OCI-LY3 (cell line): ENCODE data around the gene SH2D3A.

Experiments used
- H2AFZ ChIP-seq: fragments of 200-600, 300-600 bp; shearing (Covaris generic); 2 replicates; pipeline ENCODE4 v1.6.0; 2014; ENCODE audit warnings: antibody characterized with exemption, low read depth, low read length
- H3K27ac ChIP-seq: fragments of 200-600, 300-600 bp; sonication (generic); 2 replicates; pipeline ENCODE4 v1.5.1; 2014; ENCODE audit warnings: mild to moderate bottlenecking, low read length, moderate library complexity, mixed read lengths
- H3K27me3 ChIP-seq: fragments of 200-600, 300-600 bp; sonication (generic); 2 replicates; pipeline ENCODE4 v1.6.1; 2014; ENCODE audit warnings: low read depth, low read length, mixed read lengths
- H3K36me3 ChIP-seq: fragments of 200-600, 300-600 bp; sonication (generic); replicated peaks from 2 replicates; pipeline ENCODE3; 2014; ENCODE audit warnings: low read depth, low read length, mixed read lengths
- H3K4me1 ChIP-seq: fragments of 300-600, 200-600 bp; sonication (generic); 2 replicates; pipeline ENCODE4 v1.6.1; 2014; ENCODE audit warnings: low read length, mixed read lengths
- H3K4me2 ChIP-seq: fragments of 200-600, 300-600 bp; sonication (generic); 2 replicates; pipeline ENCODE4 v1.6.1; 2014; ENCODE audit warnings: low read length, mixed read lengths
- H3K4me3 ChIP-seq: fragments of 300-600, 200-600 bp; sonication (generic); 2 replicates; pipeline ENCODE4 v1.5.1; 2014; ENCODE audit warnings: antibody characterized with exemption, mild to moderate bottlenecking, low read length, moderate library complexity
- H3K79me2 ChIP-seq: fragments of 300-600, 200-600 bp; shearing (Covaris generic); 2 replicates; pipeline ENCODE4 v1.6.1; 2014; ENCODE audit warnings: mild to moderate bottlenecking, low read length, mixed read lengths
- H3K9ac ChIP-seq: fragments of 300-600, 200-600 bp; shearing (Covaris generic); 2 replicates; pipeline ENCODE4 v1.6.0; 2014; ENCODE audit warnings: mild to moderate bottlenecking, low read length, moderate library complexity
- H3K9me3 ChIP-seq: fragments of 200-600, 300-600 bp; shearing (Covaris generic); 2 replicates; pipeline ENCODE4 v1.6.1; 2014; ENCODE audit warnings: low read length, mixed read lengths; ENCODE audit not compliant: insufficient read depth
- H4K20me1 ChIP-seq: fragments of 200-600, 300-600 bp; sonication (generic); 2 replicates; pipeline ENCODE4 v1.6.1; 2016; ENCODE audit warnings: low read length, mixed read lengths; ENCODE audit not compliant: insufficient read depth
- EZH2phosphoT487 ChIP-seq: fragments of 200-600 bp; shearing (Covaris generic); IDR thresholded peaks from 2 replicates; pipeline ENCODE4 v1.6.1; 2018; ENCODE audit warnings: antibody characterized with exemption, mixed run types, low read depth
- TF ChIP-seq, protein P1 (sequence below): fragments of 200-600, 300-600 bp; sonication (generic); IDR thresholded peaks from 2 replicates; pipeline ENCODE4 v1.5.1; 2014; ENCODE audit warnings: antibody characterized with exemption, low read length, low read depth

Gene SH2D3A

GRCh38 chr19:6806488-6806887 is 39.3 kb upstream of the SH2D3A start:
- peaks cover 53% of the 10 kb centered on the region for H3K79me2 ChIP-seq
- no peak overlapping the region for H3K4me3 ChIP-seq
- H3K27me3 ChIP-seq, result no peaks in the 10 kb centered on the region
- TF ChIP-seq EZH2phosphoT487, result no peak
- TF ChIP-seq, protein P1, sequence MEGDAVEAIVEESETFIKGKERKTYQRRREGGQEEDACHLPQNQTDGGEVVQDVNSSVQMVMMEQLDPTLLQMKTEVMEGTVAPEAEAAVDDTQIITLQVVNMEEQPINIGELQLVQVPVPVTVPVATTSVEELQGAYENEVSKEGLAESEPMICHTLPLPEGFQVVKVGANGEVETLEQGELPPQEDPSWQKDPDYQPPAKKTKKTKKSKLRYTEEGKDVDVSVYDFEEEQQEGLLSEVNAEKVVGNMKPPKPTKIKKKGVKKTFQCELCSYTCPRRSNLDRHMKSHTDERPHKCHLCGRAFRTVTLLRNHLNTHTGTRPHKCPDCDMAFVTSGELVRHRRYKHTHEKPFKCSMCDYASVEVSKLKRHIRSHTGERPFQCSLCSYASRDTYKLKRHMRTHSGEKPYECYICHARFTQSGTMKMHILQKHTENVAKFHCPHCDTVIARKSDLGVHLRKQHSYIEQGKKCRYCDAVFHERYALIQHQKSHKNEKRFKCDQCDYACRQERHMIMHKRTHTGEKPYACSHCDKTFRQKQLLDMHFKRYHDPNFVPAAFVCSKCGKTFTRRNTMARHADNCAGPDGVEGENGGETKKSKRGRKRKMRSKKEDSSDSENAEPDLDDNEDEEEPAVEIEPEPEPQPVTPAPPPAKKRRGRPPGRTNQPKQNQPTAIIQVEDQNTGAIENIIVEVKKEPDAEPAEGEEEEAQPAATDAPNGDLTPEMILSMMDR, result no peak
- H2AFZ ChIP-seq, result no peak overlapping the region
- H3K4me1 ChIP-seq, result peaks cover 16% of the 10 kb centered on the region
- H3K27ac ChIP-seq, result no peak overlapping the region
- H3K9me3 ChIP-seq, result no peaks in the 10 kb centered on the region
- peaks cover 43% of the 10 kb centered on the region for H4K20me1 ChIP-seq
- H3K36me3 ChIP-seq, result peaks cover 17% of the 10 kb centered on the region
- no peak overlapping the region for H3K4me2 ChIP-seq
- no peak overlapping the region for H3K9ac ChIP-seq

DNA sequence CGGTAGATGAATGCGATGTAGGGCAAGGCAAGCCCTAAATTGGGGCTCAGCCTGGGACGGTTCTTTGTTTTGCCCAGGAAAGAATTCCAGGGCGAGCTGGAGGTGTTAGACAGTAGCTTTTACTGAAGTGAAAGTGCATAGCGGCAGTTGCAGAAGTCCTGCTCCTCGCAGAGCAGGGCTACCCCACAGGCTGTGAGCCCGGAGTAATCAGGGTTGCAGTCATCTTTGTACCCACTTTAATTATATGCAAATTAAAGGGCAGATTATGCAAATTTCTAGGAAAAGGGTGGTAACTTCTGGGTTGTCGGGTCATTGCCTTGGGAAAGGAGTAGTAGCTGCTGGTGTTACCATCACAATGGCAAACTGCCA is 35.8 kb upstream of the SH2D3A start:
- Histone ChIP-seq H3K27me3 (no peaks in the 10 kb centered on the region), H3K36me3 (peaks cover 9% of the 10 kb centered on the region), H2AFZ (no peak overlapping the region), H3K9me3 (no peaks in the 10 kb centered on the region), H3K9ac (peak overlapping the region; percentile 72), H3K4me2 (peak overlapping the region; percentile 83), H3K79me2 (peaks cover 66% of the 10 kb centered on the region), H3K4me3 (peak overlapping the region; percentile 66), H4K20me1 (peaks cover 18% of the 10 kb centered on the region), H3K27ac (peak overlapping the region; percentile 88), H3K4me1 (peaks cover 29% of the 10 kb centered on the region)
- TF ChIP-seq, protein P1, result no peak
- no peak for TF ChIP-seq EZH2phosphoT487

DNA sequence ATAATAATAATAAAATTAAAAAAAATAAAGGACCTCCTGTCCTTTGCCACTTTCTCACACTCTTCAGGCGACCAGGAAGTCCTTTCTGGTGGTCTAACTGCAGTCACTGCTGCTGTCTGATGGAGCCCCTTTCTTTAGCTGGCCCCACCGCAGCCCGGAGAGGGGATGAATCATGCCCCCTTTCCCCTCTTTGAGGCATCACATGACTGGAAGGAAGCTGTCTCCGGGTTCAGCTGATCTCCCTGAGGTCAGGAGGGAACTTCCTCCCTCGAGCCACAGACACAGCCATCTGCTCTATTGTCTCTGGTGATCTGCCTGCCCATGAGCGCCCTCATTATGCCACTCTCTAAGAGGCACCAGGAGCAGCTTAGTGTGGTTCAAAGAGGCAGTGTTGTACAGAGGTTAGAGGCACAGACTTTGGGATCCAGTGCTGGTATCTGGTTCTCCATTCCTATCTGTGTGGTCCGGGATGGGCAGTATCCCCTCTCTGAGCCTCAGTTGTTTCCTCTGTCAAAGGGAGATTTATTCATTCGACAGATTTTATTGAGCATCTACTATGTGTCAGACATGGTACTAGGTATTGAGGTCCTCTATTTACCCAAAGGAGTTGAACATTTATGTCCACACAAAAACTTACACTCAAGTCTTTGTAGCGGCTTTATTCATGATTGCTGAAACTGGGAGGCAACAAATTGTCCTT is 35.3 kb upstream of the SH2D3A start:
- Histone ChIP-seq H3K4me2 (peak overlapping the region; percentile 83), H3K9ac (peak overlapping the region; percentile 72), H3K36me3 (peaks cover 9% of the 10 kb centered on the region), H3K4me1 (peaks cover 29% of the 10 kb centered on the region), H3K9me3 (no peaks in the 10 kb centered on the region), H3K79me2 (peaks cover 67% of the 10 kb centered on the region), H4K20me1 (peaks cover 18% of the 10 kb centered on the region), H3K27ac (peak overlapping the region; percentile 88), H3K4me3 (peak overlapping the region; percentile 66), H3K27me3 (no peaks in the 10 kb centered on the region), H2AFZ (no peak overlapping the region)
- TF ChIP-seq, protein P1, result peak; percentile 52
- no peak for TF ChIP-seq EZH2phosphoT487

DNA sequence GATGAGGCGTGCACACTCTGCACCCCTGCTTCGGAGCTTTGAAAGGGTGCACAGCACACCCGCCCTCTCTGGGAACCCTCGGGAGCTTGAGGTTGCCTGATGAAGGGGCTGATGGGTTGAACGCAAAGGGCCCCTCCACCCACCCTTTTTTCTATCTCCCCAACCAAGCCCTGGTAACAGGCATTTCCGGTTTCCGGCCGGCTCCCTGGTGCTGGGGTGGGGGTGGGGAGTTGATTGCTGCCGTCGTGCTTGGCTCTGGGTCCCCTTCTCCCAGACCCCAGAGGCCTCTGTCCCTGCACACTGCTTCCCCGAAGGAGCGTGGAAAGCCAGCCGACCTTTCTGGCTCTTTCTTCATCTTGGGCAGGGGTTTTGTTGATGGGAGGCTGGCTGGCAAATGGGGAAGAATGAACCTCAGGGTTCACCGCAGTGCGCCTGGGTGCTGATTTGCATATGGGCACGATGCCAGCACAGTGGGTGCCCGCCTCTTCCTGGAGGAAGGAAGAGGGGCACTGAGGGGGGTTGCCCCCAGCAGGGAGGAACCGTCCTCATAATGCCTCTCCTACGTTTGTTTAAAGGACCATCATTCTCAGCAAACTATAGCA is 34.4 kb upstream of the SH2D3A start:
- H3K27me3 ChIP-seq, result no peaks in the 10 kb centered on the region
- H4K20me1 ChIP-seq, result peaks cover 21% of the 10 kb centered on the region
- peak overlapping the region; percentile 88 for H3K27ac ChIP-seq
- H3K36me3 ChIP-seq, result peaks cover 9% of the 10 kb centered on the region
- H3K4me1 ChIP-seq, result peaks cover 29% of the 10 kb centered on the region
- peak overlapping the region; percentile 86 for H3K4me2 ChIP-seq
- H3K79me2 ChIP-seq, result peaks cover 68% of the 10 kb centered on the region
- peak overlapping the region; percentile 72 for H3K9ac ChIP-seq
- no peaks in the 10 kb centered on the region for H3K9me3 ChIP-seq
- no peak overlapping the region for H2AFZ ChIP-seq
- H3K4me3 ChIP-seq, result peak overlapping the region; percentile 74
- TF ChIP-seq EZH2phosphoT487, result no peak
- TF ChIP-seq, protein P1, result no peak
